ENCODE data around the gene NUDT3. TPM values are rescaled to one million over a fixed set of nuclear protein-coding genes. Genes with fewer than 3 reads are reported as not detected.

Gene NUDT3
- polyA plus RNA-seq, 2 of the 4 experiments (the other 2 are of a cell fraction) = 5.2 to 13.4 TPM

DNA sequence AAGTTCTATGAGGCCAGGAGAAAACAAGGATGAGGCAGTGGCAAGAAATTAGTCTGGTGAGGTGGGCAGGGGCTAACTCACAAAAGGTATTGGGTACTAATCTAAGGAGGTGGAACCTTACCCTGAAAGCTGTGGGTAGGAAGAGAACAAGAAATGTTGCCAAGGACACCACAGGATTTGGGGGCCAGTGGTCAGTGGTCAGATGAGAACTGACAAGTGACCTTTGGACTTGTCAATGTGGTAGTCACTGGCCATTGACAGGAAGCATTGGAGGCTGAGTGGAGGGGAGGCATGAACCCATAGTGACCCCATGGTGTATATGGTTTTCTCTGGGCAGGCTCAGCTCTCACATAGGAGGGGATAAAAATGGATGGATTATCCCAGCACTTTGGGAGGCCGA lies 118.3 kb downstream of the NUDT3 start:
- no peak overlapping the region for H3K4me2 ChIP-seq
- no peak for ATAC-seq
- no peak overlapping the region for H3K4me3 ChIP-seq
- CTCF ChIA-PET = interaction anchor here (0.9 to 1.2 kb wide), 2 partner anchors 24 to 72 kb away, joined by 3 to 4 read pairs; no protein-coding TSS in a partner anchor
- 89% methylated on average over 1 of the region's 1 CpG for WGBS (ENCODE audit: missing lambda C conversion rate)
- no peak overlapping the region for H3K27ac ChIP-seq
- no peaks in the 10 kb centered on the region for H3K9me3 ChIP-seq
- no peak for DNase-seq (ENCODE audit: low read depth in 1 of 2, low spot score in 1 of 2)
- TF ChIP-seq HOXB5 (CRISPR knock-in tag; IDR thresholded peaks at IDR 0.05) = no peak
- no peak for TF ChIP-seq HMGXB4 (CRISPR knock-in tag; IDR thresholded peaks at IDR 0.05; ENCODE audit: borderline replicate concordance)
- TF ChIP-seq KDM1A (IDR thresholded peaks at IDR 0.05; ENCODE audit: low read depth) = no peak
- no peak for TF ChIP-seq RARB (CRISPR knock-in tag; IDR thresholded peaks at IDR 0.05)
- no peak for TF ChIP-seq CBX2 (IDR thresholded peaks at IDR 0.05; ENCODE audit: borderline replicate concordance, low read depth)
- no peak for TF ChIP-seq ZNF302 (CRISPR knock-in tag; IDR thresholded peaks at IDR 0.05)
- TF ChIP-seq EHF (CRISPR knock-in tag; IDR thresholded peaks at IDR 0.05) = no peak
- TF ChIP-seq ESRRA (IDR thresholded peaks at IDR 0.05; ENCODE audit: borderline replicate concordance, low read length) = no peak
- TF ChIP-seq, protein P1, sequence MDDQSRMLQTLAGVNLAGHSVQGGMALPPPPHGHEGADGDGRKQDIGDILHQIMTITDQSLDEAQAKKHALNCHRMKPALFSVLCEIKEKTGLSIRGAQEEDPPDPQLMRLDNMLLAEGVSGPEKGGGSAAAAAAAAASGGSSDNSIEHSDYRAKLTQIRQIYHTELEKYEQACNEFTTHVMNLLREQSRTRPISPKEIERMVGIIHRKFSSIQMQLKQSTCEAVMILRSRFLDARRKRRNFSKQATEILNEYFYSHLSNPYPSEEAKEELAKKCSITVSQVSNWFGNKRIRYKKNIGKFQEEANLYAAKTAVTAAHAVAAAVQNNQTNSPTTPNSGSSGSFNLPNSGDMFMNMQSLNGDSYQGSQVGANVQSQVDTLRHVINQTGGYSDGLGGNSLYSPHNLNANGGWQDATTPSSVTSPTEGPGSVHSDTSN (IDR thresholded peaks at IDR 0.05) = no peak
- no peak for TF ChIP-seq KDM5A (IDR thresholded peaks at IDR 0.05)
- TF ChIP-seq FOSB (CRISPR knock-in tag; IDR thresholded peaks at IDR 0.05) = no peak
- TF ChIP-seq RNF2 (IDR thresholded peaks at IDR 0.05; ENCODE audit: borderline replicate concordance, low read depth) = no peak
- TF ChIP-seq PHF8 (IDR thresholded peaks at IDR 0.05; ENCODE audit: borderline replicate concordance, low read depth) = no peak
- TF ChIP-seq REST (IDR thresholded peaks at IDR 0.05) = no peak
- TF ChIP-seq SMC3 (IDR thresholded peaks at IDR 0.05) = no peak
- no peak for TF ChIP-seq ZC3H11A (IDR thresholded peaks at IDR 0.05)
- POLR2A ChIA-PET = no interaction called here
- no peaks in the 10 kb centered on the region for H3K4me1 ChIP-seq
- no peak for FAIRE-seq

GRCh38 chr6:34273242-34273805 lies 119.1 kb downstream of the NUDT3 start:
- CTCF ChIA-PET = interaction anchor here (1.6 kb wide), 1 partner anchor 77 kb away, joined by 4 read pairs; no protein-coding TSS in a partner anchor
- no peaks in the 10 kb centered on the region for H3K9me3 ChIP-seq
- no peak overlapping the region for H3K4me2 ChIP-seq
- no peak overlapping the region for H3K27ac ChIP-seq
- no peak for FAIRE-seq
- no peak overlapping the region for H3K4me3 ChIP-seq
- POLR2A ChIA-PET = no interaction called here
- TF ChIP-seq POLR2A (IDR thresholded peaks at IDR 0.05; ENCODE audit: low read length) = no peak
- TF ChIP-seq HEYL (CRISPR knock-in tag; IDR thresholded peaks at IDR 0.05) = no peak
- TF ChIP-seq RNF2 (IDR thresholded peaks at IDR 0.05; ENCODE audit: borderline replicate concordance, low read depth) = no peak
- no peak for TF ChIP-seq HES2 (IDR thresholded peaks at IDR 0.05)
- no peak for TF ChIP-seq CEBPB (IDR thresholded peaks at IDR 0.05)
- no peak for TF ChIP-seq USF2 (IDR thresholded peaks at IDR 0.05)
- TF ChIP-seq RARB (CRISPR knock-in tag; IDR thresholded peaks at IDR 0.05) = no peak
- no peak for DNase-seq (ENCODE audit: low read depth in 1 of 2, low spot score in 1 of 2)
- WGBS (ENCODE audit: missing lambda C conversion rate) = 91% methylated on average over 3 of the region's 3 CpGs
- H3K4me1 ChIP-seq = no peaks in the 10 kb centered on the region
- no peak for ATAC-seq

Measured in A549 (cell line).